ENCODE measurements around the gene SLC2A6. TPM values are rescaled to one million over a fixed set of nuclear protein-coding genes. Genes with fewer than 3 reads are reported as not detected.

SLC2A6 gene
- total and polyA plus RNA-seq, 7 donors, result 1.2 to 2.7 (median 1.8) TPM

DNA sequence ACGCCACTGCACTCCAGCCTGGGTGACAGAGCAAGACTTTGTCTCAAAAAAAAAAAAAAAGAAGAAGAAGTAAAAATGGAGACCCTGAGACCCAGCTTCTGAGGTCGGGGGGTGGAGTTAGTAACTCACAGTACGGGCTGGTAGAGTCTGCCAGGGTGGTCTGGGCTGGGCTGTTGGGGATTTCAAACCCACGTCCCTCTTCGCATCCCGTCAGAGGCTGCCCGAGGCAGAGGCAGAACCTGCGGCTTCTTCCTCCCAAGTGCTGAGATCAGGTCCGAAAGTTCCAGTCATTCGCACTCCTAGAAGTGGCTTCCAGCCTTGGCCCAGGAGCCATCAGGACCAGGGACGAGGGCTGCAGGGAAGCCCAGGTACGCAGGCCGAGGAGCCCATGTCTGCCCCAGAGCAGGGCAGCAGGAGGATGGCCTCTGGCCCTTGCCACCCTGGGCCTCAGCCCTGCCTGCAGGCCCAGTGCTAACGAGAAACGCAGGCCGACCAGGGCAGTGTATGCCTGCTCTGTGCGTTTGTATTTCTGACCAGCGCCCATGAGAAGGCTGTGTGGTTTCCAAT lies 9.9 kb upstream of the SLC2A6 start:
- no peaks in the 10 kb centered on the region for H3K36me3 ChIP-seq (ENCODE audit: insufficient read depth in 1 of 2, low read depth in 1 of 2)
- H3K4me3 ChIP-seq, result no peak overlapping the region
- H3K9me3 ChIP-seq, result no peaks in the 10 kb centered on the region
- intact Hi-C loops (cut with DNase I), result loop anchor here (5.0 kb wide), 3 partner anchors 81 to 306 kb away; partner anchors contain the start of genes SURF1 (in 1 of the 2) and SURF2 (in 1 of the 2)
- H3K27ac ChIP-seq, result no peak overlapping the region
- peaks cover 0 to 7% (median 0%) of the 10 kb centered on the region in 3 donors for H3K27me3 ChIP-seq (ENCODE audit: insufficient read depth in 3 of 3, low read length in 2 of 3)
- 93 to 96% (median 95%) methylated on average over 18 of the region's 18 CpGs for WGBS, 3 donors
- peaks cover 22% of the 10 kb centered on the region for H3K4me1 ChIP-seq
- DNase-seq, result peak in 1 of 2 donors; percentile 23
- TF ChIP-seq, protein P1, sequence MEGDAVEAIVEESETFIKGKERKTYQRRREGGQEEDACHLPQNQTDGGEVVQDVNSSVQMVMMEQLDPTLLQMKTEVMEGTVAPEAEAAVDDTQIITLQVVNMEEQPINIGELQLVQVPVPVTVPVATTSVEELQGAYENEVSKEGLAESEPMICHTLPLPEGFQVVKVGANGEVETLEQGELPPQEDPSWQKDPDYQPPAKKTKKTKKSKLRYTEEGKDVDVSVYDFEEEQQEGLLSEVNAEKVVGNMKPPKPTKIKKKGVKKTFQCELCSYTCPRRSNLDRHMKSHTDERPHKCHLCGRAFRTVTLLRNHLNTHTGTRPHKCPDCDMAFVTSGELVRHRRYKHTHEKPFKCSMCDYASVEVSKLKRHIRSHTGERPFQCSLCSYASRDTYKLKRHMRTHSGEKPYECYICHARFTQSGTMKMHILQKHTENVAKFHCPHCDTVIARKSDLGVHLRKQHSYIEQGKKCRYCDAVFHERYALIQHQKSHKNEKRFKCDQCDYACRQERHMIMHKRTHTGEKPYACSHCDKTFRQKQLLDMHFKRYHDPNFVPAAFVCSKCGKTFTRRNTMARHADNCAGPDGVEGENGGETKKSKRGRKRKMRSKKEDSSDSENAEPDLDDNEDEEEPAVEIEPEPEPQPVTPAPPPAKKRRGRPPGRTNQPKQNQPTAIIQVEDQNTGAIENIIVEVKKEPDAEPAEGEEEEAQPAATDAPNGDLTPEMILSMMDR (IDR thresholded peaks at IDR 0.05), result no peak
- ATAC-seq, result no peak

DNA sequence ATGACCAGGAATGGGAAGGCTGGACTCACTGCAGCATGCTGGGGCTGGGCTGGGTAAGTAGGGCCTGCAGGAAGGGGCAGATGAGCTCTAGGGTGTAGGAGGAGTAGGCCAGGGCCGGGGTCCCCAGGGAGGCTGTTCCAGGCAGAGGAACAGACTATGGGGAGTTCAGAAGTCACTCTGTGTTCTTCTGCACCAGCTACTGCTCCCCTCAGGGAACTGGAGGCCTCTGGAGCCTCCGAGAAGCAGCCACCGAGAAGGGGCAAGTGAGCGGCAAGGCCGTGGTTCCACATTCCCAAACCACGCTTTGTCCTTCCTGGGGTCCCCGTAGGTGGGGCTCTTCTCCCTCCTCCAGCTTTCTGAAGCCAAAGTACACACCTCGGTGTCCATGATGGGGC lies 8.4 kb upstream of the SLC2A6 start:
- Histone ChIP-seq H3K4me3 (no peak overlapping the region), H3K27me3 (ENCODE audit: insufficient read depth in 3 of 3, low read length in 2 of 3) (peaks cover 0 to 7% (median 0%) of the 10 kb centered on the region in 3 donors), H3K27ac (no peak overlapping the region), H3K9me3 (no peaks in the 10 kb centered on the region), H3K36me3 (ENCODE audit: insufficient read depth in 1 of 2, low read depth in 1 of 2) (no peaks in the 10 kb centered on the region), H3K4me1 (peaks cover 12% of the 10 kb centered on the region)
- intact Hi-C loops (cut with DNase I), result loop anchor here (5.0 kb wide), 3 partner anchors 80 to 305 kb away; partner anchors contain the start of genes SURF1 (in 1 of the 2) and SURF2 (in 1 of the 2)
- ATAC-seq, result no peak
- TF ChIP-seq, protein P1 (IDR thresholded peaks at IDR 0.05), result no peak
- peak in 1 of 2 donors; percentile 8 for DNase-seq
- WGBS, 3 donors, result 87 to 91% (median 88%) methylated on average over 7 to 8 of the region's 8 CpGs

DNA sequence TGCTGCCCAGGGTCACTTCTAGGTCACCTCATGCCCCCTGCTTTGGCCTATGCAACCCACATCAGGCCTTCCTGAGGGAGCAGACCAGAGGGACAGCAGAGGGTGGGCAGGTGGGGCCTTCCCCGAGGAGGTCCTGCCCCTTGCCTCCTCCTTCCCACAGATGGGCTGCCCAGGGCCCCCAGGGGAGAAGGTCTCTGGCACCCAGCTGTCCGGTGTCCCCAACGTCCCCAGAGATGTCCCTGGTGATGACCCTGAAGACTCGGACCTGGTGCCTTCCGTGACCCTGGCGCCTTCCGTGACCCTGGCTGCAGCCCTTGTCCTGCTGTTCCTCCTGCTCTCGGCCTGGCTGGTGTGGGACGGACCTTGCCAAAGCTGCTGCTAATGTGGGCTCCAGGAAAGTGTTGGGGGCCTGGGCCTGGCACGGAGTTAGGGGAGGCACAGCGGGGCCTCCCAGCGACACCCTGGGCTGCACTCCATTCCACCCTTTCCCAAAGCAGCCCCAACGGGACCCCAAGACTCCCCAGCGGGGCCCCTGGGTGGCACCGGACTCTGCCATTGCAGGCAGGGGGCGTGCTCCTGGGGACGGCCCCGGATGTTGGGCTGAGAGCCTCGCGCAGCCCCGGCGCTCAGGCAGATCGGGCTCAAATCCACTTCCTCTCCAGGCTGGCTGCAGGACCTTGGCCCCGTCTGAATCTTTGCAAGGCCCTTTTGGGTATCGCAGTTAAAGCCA lies 6.8 kb upstream of the SLC2A6 start:
- intact Hi-C loops (cut with DNase I), result loop anchor here (1.0 to 5.0 kb wide), 6 partner anchors 78 to 305 kb away; partner anchors contain the start of genes SURF1 (in 1 of the 2) and SURF2 (in 1 of the 2)
- no peaks in the 10 kb centered on the region for H3K9me3 ChIP-seq
- no peaks in the 10 kb centered on the region for H3K36me3 ChIP-seq (ENCODE audit: insufficient read depth in 1 of 2, low read depth in 1 of 2)
- peak in 1 of 2 donors; percentile 46 for DNase-seq
- WGBS, 3 donors, result 57 to 69% (median 63%) methylated on average over 25 of the region's 25 CpGs
- TF ChIP-seq, protein P1 (IDR thresholded peaks at IDR 0.05), result no peak
- ATAC-seq, result peak in 3 of 4 donors; percentile 7 to 23 (median 20)
- H3K27me3 ChIP-seq (ENCODE audit: insufficient read depth in 3 of 3, low read length in 2 of 3), result peaks cover 0 to 7% (median 0%) of the 10 kb centered on the region in 3 donors
- H3K4me3 ChIP-seq, result no peak overlapping the region
- no peaks in the 10 kb centered on the region for H3K4me1 ChIP-seq
- no peak overlapping the region for H3K27ac ChIP-seq

DNA sequence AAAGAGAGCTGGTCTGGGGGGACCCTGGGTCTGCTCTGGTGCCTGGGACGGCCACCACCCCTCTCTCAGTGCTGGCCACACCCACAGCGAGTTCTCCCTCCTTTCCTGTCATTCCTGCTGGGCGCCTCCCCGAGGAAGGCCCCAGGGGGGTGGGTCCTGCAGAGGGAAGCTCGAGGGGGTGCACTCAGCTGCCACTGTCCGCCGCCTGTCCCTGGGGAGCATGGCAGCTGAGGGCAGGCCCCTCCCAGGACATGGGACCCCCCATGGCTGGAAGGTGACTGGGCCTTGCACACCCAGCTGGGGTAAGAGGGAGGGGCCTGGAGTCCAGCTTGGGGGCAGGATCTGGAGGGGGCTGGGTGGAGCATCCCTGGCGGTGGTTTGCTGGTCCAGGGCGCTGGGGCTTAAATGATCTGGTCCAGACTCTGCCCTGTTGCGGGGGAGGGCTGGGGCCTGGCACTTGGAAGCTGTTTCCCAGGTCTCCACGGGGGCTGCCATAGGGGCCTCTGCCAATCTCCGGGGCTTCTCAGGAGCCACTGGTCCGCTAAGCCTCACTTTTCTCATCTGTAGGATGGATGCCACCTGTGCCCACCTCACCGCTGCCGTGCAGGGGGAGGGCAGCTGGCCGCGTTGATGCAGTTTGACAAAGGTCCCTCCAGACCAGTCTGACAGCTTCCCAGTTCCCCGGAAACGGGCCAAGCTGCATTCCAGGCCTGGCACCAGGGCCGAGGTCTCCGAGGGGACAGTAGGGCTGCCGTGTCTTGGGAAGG lies 6.0 kb upstream of the SLC2A6 start:
- Histone ChIP-seq H3K9me3 (no peaks in the 10 kb centered on the region), H3K4me3 (no peak overlapping the region), H3K36me3 (ENCODE audit: insufficient read depth in 1 of 2, low read depth in 1 of 2) (no peaks in the 10 kb centered on the region), H3K4me1 (no peaks in the 10 kb centered on the region), H3K27ac (no peak overlapping the region), H3K27me3 (ENCODE audit: insufficient read depth in 3 of 3, low read length in 2 of 3) (peaks cover 0 to 7% (median 0%) of the 10 kb centered on the region in 3 donors)
- TF ChIP-seq, protein P1 (IDR thresholded peaks at IDR 0.05), result no peak
- intact Hi-C loops (cut with DNase I), result loop anchor here (2.0 to 5.0 kb wide), 4 partner anchors 78 to 304 kb away; partner anchors contain the start of genes SURF1 (in 1 of the 2) and SURF2 (in 1 of the 2)
- ATAC-seq (no peak), DNase-seq (peak in 1 of 2 donors; percentile 42)
- WGBS, 3 donors, result 58 to 62% (median 62%) methylated on average over 22 of the region's 22 CpGs

Measured in psoas muscle (tissue), 8 donors.